A673 (cell line): Measurements from ENCODE around the gene PRPF4. TPM values are rescaled to one million over a fixed set of nuclear protein-coding genes. Genes with fewer than 3 reads are reported as not detected.

Experiments used
- BruUV-seq: library from RNA; stranded (reverse); fragments of 400-500 nt; replicated peaks from 2 replicates; lab custom pipeline; 2021; lab: Mats Ljungman, UMichigan
- CTCF ChIA-PET: fragments of 300-600 bp; sonication (Branson Sonifier 250); formaldehyde crosslinking; loops from one replicate; lab custom pipeline; 2022; ENCODE audit warnings: antibody characterized with exemption; lab: Charles Lee
- POLR2A ChIA-PET: fragments of 300-600 bp; sonication (Branson Sonifier 250); formaldehyde crosslinking; loops from one replicate; lab custom pipeline; 2022; ENCODE audit warnings: antibody characterized with exemption; ENCODE audit not compliant: low non-redundant PET; lab: Charles Lee
- DNase-seq: peaks from one replicate; pipeline ENCODE4 v3.0.0-alpha.2; 2015; ENCODE audit warnings: low spot score
- H3K27ac ChIP-seq: fragments of 200-600 bp; sonication (generic); 2 replicates; pipeline ENCODE4 v1.5.1; 2016; ENCODE audit warnings: mixed run types, low read depth, mild to moderate bottlenecking, mixed read lengths, antibody characterized with exemption, low read length; ENCODE audit not compliant: poor library complexity, severe bottlenecking
- H3K27me3 ChIP-seq: fragments of 200-600 bp; sonication (generic); replicated peaks from 2 replicates; pipeline ENCODE4 v1.6.1; 2017; ENCODE audit warnings: mixed run types, low read depth, mild to moderate bottlenecking, mixed read lengths, antibody characterized with exemption, low read length; ENCODE audit not compliant: insufficient read depth, poor library complexity
- H3K36me3 ChIP-seq: fragments of 200-600 bp; sonication (generic); 2 replicates; pipeline ENCODE4 v1.6.1; 2016; ENCODE audit warnings: mixed run types, mild to moderate bottlenecking, mixed read lengths, antibody characterized with exemption, low read length; ENCODE audit not compliant: insufficient read depth, poor library complexity, severe bottlenecking
- H3K4me1 ChIP-seq: fragments of 200-600 bp; sonication (generic); 2 replicates; pipeline ENCODE4 v1.6.1; 2017; ENCODE audit warnings: mixed run types, mild to moderate bottlenecking, mixed read lengths, antibody characterized with exemption, low read length; ENCODE audit not compliant: insufficient read depth, poor library complexity, severe bottlenecking
- H3K4me3 ChIP-seq: fragments of 200-600 bp; sonication (generic); 2 replicates; pipeline ENCODE4 v1.5.1; 2016; ENCODE audit warnings: low read depth, mixed run types, mild to moderate bottlenecking, mixed read lengths, low read length; ENCODE audit not compliant: poor library complexity, severe bottlenecking
- H3K9me3 ChIP-seq: fragments of 200-600 bp; sonication (generic); 2 replicates; pipeline ENCODE4 v1.6.1; 2016; ENCODE audit warnings: mixed run types, low read depth, mild to moderate bottlenecking, mixed read lengths, antibody characterized with exemption, low read length; ENCODE audit not compliant: poor library complexity, severe bottlenecking
- CTCF ChIP-seq: fragments of 300-800, 200-600 bp; sonication (generic); conservative IDR thresholded peaks from 2 replicates; pipeline ENCODE4 v1.5.1; 2017; ENCODE audit warnings: low read depth, mild to moderate bottlenecking, antibody characterized with exemption, low read length, moderate library complexity, mixed read lengths
- EZH2 ChIP-seq: fragments of 200-600 bp; sonication (generic); IDR thresholded peaks from 2 replicates; pipeline ENCODE4 v1.6.1; 2017; ENCODE audit warnings: borderline replicate concordance, low read depth, mild to moderate bottlenecking, mixed read lengths, antibody characterized with exemption, low read length; ENCODE audit not compliant: poor library complexity, severe bottlenecking
- intact Hi-C: fragments of 100-400 bp; cut with micrococcal nuclease; formaldehyde crosslinking; loops from one replicate; pipeline ENCODE4 v1.10.0; 2022; ENCODE audit not compliant: unreplicated experiment
- total RNA-seq: library from RNA; stranded (reverse); gene quantifications from 2 replicates; pipeline ENCODE4 v1.2.3, GENCODE V29; 2021

The PRPF4 gene
- total RNA-seq, 1 experiment from 2014 or later: 59.8 TPM

DNA sequence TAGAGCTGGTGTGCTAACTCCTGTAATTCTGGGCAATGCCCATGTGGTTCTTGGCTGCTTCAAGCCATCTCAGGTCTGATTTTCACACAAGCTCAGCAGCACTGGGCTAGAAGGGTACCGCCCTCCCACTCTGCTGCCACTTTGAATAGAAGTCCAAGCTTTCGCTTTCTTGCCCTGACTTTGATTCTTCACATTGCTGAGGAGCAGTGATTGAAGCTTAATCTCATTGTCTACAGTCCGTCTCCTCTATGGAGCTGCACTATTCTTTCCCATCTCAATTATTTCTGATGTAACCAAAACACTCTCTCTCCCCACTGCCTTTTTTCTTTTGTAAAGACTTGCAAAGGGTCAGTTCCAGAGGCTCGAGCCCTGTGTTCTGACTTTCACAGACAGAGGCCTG lies 40.6 kb downstream of the PRPF4 start:
- DNase-seq: no peak
- BruUV-seq: no TSS peak
- POLR2A ChIA-PET: no interaction called here
- Histone ChIP-seq H3K27ac (no peak overlapping the region), H3K4me1 (no peaks in the 10 kb centered on the region), H3K36me3 (no peaks in the 10 kb centered on the region), H3K4me3 (no peak overlapping the region), H3K27me3 (no peaks in the 10 kb centered on the region), H3K9me3 (no peaks in the 10 kb centered on the region)
- CTCF ChIA-PET: no interaction called here
- no peak for TF ChIP-seq EZH2
- no peak for TF ChIP-seq CTCF
- intact Hi-C loops: loop anchor here (10.0 kb wide), 1 partner anchor 339 kb away; no protein-coding TSS in a partner anchor

GRCh38 chr9:113317777-113318176 lies 42.3 kb downstream of the PRPF4 start:
- Histone ChIP-seq H3K9me3 (no peaks in the 10 kb centered on the region), H3K4me3 (no peak overlapping the region), H3K36me3 (no peaks in the 10 kb centered on the region), H3K4me1 (no peaks in the 10 kb centered on the region), H3K27ac (no peak overlapping the region), H3K27me3 (no peaks in the 10 kb centered on the region)
- CTCF ChIA-PET: no interaction called here
- intact Hi-C loops: loop anchor here (10.0 kb wide), 1 partner anchor 337 kb away; no protein-coding TSS in a partner anchor
- BruUV-seq: no TSS peak
- POLR2A ChIA-PET: no interaction called here
- TF ChIP-seq EZH2: no peak
- TF ChIP-seq CTCF: 0 out of 2 replicates have a peak, but pooled peaks have one; percentile 22
- DNase-seq: peak; percentile 23

- POLR2A ChIA-PET: no interaction called here
Measured at GRCh38 chr9:113319054-113319453, 43.6 kb downstream of the PRPF4 start.

More at GRCh38 chr9:113319054-113319453, 43.6 kb downstream of the PRPF4 start:
- no peak overlapping the region for H3K27ac ChIP-seq
- intact Hi-C loops: loop anchor here (10.0 kb wide), 1 partner anchor 336 kb away; no protein-coding TSS in a partner anchor
- H3K27me3 ChIP-seq: no peaks in the 10 kb centered on the region
- no peaks in the 10 kb centered on the region for H3K9me3 ChIP-seq
- TF ChIP-seq CTCF (no peak), EZH2 (no peak)
- CTCF ChIA-PET: no interaction called here
- H3K36me3 ChIP-seq: no peaks in the 10 kb centered on the region
- no TSS peak for BruUV-seq
- no peak overlapping the region for H3K4me3 ChIP-seq
- no peaks in the 10 kb centered on the region for H3K4me1 ChIP-seq
- DNase-seq: no peak
